Breast epithelium (tissue), 3 donors: ENCODE data around the gene SUCLG2.
A peak's percentile ranks its signal among the peaks of the same experiment; 100 is the strongest.

Experiments used
- POLR2A ChIP-seq: fragments of 450-650 bp; IDR thresholded peaks from one replicate; pipeline ENCODE4 v1.6.1; 2016; ENCODE audit warnings: antibody characterized with exemption, mild to moderate bottlenecking, moderate library complexity
- TF ChIP-seq, protein P1 (sequence below), 3 donors: fragments of 450-650 bp; IDR thresholded peaks; one replicate each; pipeline ENCODE4 v1.5.1; 2016 to 2017; ENCODE audit warnings: antibody characterized with exemption in 3 of 3, mild to moderate bottlenecking in 3 of 3, moderate library complexity in 3 of 3

DNA sequence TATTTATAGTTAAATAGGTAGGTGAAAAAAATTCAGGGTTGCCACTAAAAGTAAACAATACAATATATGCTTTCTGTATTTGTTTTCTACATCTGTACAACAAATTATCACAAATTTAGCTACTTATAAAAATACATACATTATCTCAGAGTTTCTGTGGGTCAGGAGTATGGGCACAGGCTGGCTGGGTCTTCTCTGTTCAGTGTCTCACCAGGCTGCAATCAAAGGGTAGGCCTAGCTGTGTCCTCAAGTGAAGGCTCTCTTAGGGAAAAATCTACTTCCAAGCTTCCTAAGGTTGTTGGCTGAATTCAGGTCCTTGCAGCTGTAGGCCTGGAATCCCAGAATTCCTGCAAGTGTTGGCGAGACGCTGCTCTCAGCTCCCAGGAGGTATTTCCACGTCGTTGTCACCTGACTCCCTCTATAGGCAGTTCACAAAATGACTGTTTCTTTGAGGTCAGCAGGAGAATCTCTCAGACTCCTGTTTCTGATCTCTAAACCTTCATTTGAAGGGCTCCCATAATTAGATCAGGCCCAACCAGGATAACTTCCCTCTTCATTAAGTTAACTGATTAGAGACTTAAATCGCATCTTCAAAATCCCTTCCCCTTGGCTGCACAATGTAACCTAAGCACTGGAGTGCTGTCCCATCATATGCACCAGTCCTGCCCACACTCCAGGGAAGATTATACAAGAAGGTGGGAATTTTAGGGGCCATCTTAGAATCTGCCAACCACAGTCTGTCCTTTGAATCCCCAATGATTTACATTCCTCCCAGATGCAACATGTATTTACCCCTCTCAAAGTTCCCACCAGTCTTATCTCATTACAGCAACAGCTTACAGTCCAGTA is 296.6 kb downstream of the SUCLG2 start:
- TF ChIP-seq, protein P1, sequence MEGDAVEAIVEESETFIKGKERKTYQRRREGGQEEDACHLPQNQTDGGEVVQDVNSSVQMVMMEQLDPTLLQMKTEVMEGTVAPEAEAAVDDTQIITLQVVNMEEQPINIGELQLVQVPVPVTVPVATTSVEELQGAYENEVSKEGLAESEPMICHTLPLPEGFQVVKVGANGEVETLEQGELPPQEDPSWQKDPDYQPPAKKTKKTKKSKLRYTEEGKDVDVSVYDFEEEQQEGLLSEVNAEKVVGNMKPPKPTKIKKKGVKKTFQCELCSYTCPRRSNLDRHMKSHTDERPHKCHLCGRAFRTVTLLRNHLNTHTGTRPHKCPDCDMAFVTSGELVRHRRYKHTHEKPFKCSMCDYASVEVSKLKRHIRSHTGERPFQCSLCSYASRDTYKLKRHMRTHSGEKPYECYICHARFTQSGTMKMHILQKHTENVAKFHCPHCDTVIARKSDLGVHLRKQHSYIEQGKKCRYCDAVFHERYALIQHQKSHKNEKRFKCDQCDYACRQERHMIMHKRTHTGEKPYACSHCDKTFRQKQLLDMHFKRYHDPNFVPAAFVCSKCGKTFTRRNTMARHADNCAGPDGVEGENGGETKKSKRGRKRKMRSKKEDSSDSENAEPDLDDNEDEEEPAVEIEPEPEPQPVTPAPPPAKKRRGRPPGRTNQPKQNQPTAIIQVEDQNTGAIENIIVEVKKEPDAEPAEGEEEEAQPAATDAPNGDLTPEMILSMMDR (IDR thresholded peaks at IDR 0.05): peak in 1 of 3 donors; percentile 41
- TF ChIP-seq POLR2A: no peak
